Measurements from ENCODE around the gene SMYD3.
A peak's percentile ranks its signal among the peaks of the same experiment; 100 is the strongest.
"Not testable (repeated sequence)": the region's sequence is repeated elsewhere in the genome, so short reads cannot be mapped to it uniquely, and the experiment has no call there.

SMYD3 gene

GRCh38 chr1:245774931-245775330 lies 732.1 kb downstream of the SMYD3 start:
- DNase-seq = not testable (repeated sequence)

- no peak for DNase-seq
Observed at GRCh38 chr1:245774196-245774595, 732.9 kb downstream of the SMYD3 start.

- DNase-seq = no peak
Observed at GRCh38 chr1:245773344-245773743, 733.7 kb downstream of the SMYD3 start.

- no peak for DNase-seq
Observed at GRCh38 chr1:245772739-245773138, 734.3 kb downstream of the SMYD3 start.

GRCh38 chr1:245772325-245772724 lies 734.8 kb downstream of the SMYD3 start:
- DNase-seq = no peak

GRCh38 chr1:245771511-245772281 lies 735.4 kb downstream of the SMYD3 start:
- no peak for DNase-seq

- DNase-seq = no peak
Observed at GRCh38 chr1:245770156-245770555, 736.9 kb downstream of the SMYD3 start.

GRCh38 chr1:245768596-245768995 lies 738.5 kb downstream of the SMYD3 start:
- DNase-seq = no peak

GRCh38 chr1:245765230-245766000 lies 741.7 kb downstream of the SMYD3 start:
- peak in 1 of 2 experiments; percentile 18 for DNase-seq

- DNase-seq = no peak
Observed at GRCh38 chr1:245763873-245764331, 743.2 kb downstream of the SMYD3 start.

GRCh38 chr1:245762396-245762910 lies 744.6 kb downstream of the SMYD3 start:
- no peak for DNase-seq

- DNase-seq = no peak
Observed at GRCh38 chr1:245760301-245760700, 746.8 kb downstream of the SMYD3 start.

GRCh38 chr1:245754463-245754961 lies 752.6 kb downstream of the SMYD3 start:
- no peak for DNase-seq

GRCh38 chr1:245753807-245754206 lies 753.3 kb downstream of the SMYD3 start:
- no peak for DNase-seq

GRCh38 chr1:245752561-245752960 lies 754.5 kb downstream of the SMYD3 start:
- DNase-seq = no peak

GRCh38 chr1:245751726-245752470 lies 755.2 kb downstream of the SMYD3 start:
- DNase-seq = no peak

- no peak for DNase-seq
Observed at GRCh38 chr1:245751116-245751515, 756.0 kb downstream of the SMYD3 start.

GRCh38 chr1:245750261-245750660 lies 756.8 kb downstream of the SMYD3 start:
- DNase-seq = no peak

GRCh38 chr1:245749053-245749452 lies 758.0 kb downstream of the SMYD3 start:
- no peak for DNase-seq

- no peak for DNase-seq
Observed at GRCh38 chr1:245748646-245749045, 758.4 kb downstream of the SMYD3 start.

- DNase-seq = no peak
Observed at GRCh38 chr1:245748240-245748639, 758.8 kb downstream of the SMYD3 start.

GRCh38 chr1:245742896-245743295 lies 764.2 kb downstream of the SMYD3 start:
- no peak for DNase-seq

- not testable (repeated sequence) for DNase-seq
Observed at GRCh38 chr1:245740336-245740735, 766.7 kb downstream of the SMYD3 start.

Measured in cerebellar nuclear complex (tissue), 1 donor.